PFSK-1 (cell line): ENCODE results near the gene RFTN1.

ENCODE experiments used
- FOXP2 ChIP-seq: optimal IDR thresholded peaks from 2 replicates; pipeline ENCODE3; 2011; ENCODE audit warnings: borderline replicate concordance, control low read depth, inconsistent platforms; ENCODE audit not compliant: insufficient read depth; ENCODE audit errors: extremely low read length, extremely low read depth
- POLR2AphosphoS5 ChIP-seq: IDR thresholded peaks from 2 replicates; pipeline ENCODE4 v1.6.1; 2012; ENCODE audit warnings: low read depth, mild to moderate bottlenecking, control low read depth, low read length, moderate library complexity
- REST ChIP-seq, 2 experiments: IDR thresholded peaks; 2 replicates each; pipeline versions ENCODE4 v1.6.1 to v1.8.0; 2011 to 2012; ENCODE audit warnings: low read depth in 2 of 2, low read length in 2 of 2, control low read depth in 1 of 2, inconsistent platforms in 1 of 2, mild to moderate bottlenecking in 1 of 2, moderate library complexity in 1 of 2; ENCODE audit not compliant: insufficient read depth in 1 of 2
- SIN3A ChIP-seq: IDR thresholded peaks from 2 replicates; pipeline ENCODE4 v1.6.1; 2012; ENCODE audit warnings: mild to moderate bottlenecking, low read length, moderate library complexity, borderline replicate concordance; ENCODE audit not compliant: insufficient read depth
- TAF1 ChIP-seq: IDR thresholded peaks from 2 replicates; pipeline ENCODE4 v1.6.1; 2012; ENCODE audit warnings: low read length, control low read depth, borderline replicate concordance; ENCODE audit not compliant: insufficient read depth

RFTN1 gene

GRCh38 chr3:16506884-16507577 lies 6.5 kb downstream of the RFTN1 start:
- TF ChIP-seq TAF1, result no peak
- no peak for TF ChIP-seq REST (IDR thresholded peaks at IDR 0.05; ENCODE audit: insufficient read depth in 1 of 2, low read depth in 2 of 2, low read length in 2 of 2)
- no peak for TF ChIP-seq POLR2AphosphoS5
- no peak for TF ChIP-seq SIN3A
- no peak for TF ChIP-seq FOXP2

- TF ChIP-seq POLR2AphosphoS5, result no peak
- TF ChIP-seq SIN3A, result no peak
- no peak for TF ChIP-seq TAF1
- no peak for TF ChIP-seq REST (IDR thresholded peaks at IDR 0.05; ENCODE audit: insufficient read depth in 1 of 2, low read depth in 2 of 2, low read length in 2 of 2)
- no peak for TF ChIP-seq FOXP2
Measured at GRCh38 chr3:16506451-16506850, 7.0 kb downstream of the RFTN1 start.

GRCh38 chr3:16504692-16505091 lies 8.8 kb downstream of the RFTN1 start:
- TF ChIP-seq REST (IDR thresholded peaks at IDR 0.05; ENCODE audit: insufficient read depth in 1 of 2, low read depth in 2 of 2, low read length in 2 of 2), result no peak
- TF ChIP-seq TAF1, result no peak
- no peak for TF ChIP-seq SIN3A
- no peak for TF ChIP-seq FOXP2
- no peak for TF ChIP-seq POLR2AphosphoS5

GRCh38 chr3:16504242-16504641 lies 9.3 kb downstream of the RFTN1 start:
- TF ChIP-seq POLR2AphosphoS5 (no peak), FOXP2 (no peak), REST (IDR thresholded peaks at IDR 0.05; ENCODE audit: insufficient read depth in 1 of 2, low read depth in 2 of 2, low read length in 2 of 2) (no peak), TAF1 (no peak), SIN3A (no peak)
